ENCODE data around the gene FRAT1.
A peak's percentile ranks its signal among the peaks of the same experiment; 100 is the strongest.

FRAT1 gene

DNA sequence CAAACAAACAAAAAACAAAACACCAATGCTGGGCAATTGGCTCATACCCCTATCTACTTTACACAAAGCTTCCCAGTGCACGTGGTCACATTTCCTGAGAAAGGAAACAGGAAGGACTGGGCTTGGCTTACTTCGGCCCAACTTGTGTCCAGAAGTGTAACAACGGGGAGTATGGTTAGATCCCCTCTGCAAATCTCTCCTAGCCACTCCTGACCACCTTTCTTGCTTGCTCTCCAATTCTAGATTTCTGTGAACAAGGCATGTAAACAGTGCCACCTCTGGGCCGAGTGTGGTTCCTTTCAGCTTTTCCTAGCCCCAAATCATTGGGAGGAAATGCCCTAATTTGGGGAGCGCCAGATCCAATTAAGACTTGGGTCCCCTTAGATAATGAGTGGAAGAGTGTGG is 36.5 kb downstream of the FRAT1 start:
- no peak overlapping the region for H3K27ac ChIP-seq
- TF ChIP-seq, protein P1, sequence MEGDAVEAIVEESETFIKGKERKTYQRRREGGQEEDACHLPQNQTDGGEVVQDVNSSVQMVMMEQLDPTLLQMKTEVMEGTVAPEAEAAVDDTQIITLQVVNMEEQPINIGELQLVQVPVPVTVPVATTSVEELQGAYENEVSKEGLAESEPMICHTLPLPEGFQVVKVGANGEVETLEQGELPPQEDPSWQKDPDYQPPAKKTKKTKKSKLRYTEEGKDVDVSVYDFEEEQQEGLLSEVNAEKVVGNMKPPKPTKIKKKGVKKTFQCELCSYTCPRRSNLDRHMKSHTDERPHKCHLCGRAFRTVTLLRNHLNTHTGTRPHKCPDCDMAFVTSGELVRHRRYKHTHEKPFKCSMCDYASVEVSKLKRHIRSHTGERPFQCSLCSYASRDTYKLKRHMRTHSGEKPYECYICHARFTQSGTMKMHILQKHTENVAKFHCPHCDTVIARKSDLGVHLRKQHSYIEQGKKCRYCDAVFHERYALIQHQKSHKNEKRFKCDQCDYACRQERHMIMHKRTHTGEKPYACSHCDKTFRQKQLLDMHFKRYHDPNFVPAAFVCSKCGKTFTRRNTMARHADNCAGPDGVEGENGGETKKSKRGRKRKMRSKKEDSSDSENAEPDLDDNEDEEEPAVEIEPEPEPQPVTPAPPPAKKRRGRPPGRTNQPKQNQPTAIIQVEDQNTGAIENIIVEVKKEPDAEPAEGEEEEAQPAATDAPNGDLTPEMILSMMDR (conservative IDR thresholded peaks at IDR 0.05): peak; percentile 72

DNA sequence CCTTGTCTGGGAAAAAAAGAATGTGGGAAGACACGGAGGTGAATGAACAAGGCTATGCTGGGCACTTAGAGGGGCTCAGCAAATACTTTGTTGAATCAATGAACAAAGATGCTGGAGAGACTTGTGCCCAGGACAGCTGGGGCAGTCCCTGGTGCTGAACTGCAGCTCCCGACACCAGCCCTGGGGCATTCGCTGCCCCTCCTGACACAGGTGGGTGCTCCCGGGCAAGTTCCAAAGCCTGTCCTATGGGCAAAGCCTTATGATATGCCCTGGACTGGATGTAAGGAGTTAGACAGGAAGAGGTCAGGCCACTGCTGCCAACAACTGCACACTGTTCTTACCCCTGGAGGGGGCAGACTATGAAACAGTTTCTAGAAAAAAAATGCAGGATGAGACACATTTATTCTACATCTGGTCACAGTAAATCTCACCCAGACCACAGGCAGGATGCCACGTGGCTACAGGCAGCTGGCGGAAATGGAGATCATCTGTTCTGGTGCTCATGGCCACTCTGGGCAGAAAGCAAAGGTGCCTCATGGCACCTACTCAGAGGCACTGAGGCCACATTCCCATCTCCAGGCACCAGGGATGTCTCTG is 37.3 kb downstream of the FRAT1 start:
- TF ChIP-seq, protein P1 (conservative IDR thresholded peaks at IDR 0.05): no peak
- H3K27ac ChIP-seq: no peak overlapping the region

DNA sequence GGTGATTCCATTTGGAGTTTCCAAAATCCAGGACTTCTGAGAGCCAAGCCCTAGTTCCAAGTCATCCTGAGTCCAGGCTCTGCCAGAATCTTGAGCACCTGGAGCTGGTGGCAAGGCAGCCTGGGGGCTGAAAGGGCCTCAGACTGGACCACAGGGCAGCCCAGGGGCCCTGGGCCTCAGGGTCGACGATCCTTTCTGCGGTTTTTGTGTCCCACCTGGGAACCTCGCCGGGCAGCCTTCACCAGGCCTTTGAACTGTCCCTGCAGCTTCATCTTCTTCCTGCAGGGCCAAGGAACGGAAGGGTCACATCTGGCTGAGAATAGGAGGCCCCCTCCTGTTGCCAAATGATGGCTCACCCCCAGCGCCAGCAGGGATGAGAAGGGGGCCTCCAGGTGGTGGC is 37.8 kb downstream of the FRAT1 start:
- TF ChIP-seq, protein P1 (conservative IDR thresholded peaks at IDR 0.05): no peak
- H3K27ac ChIP-seq: no peak overlapping the region

DNA sequence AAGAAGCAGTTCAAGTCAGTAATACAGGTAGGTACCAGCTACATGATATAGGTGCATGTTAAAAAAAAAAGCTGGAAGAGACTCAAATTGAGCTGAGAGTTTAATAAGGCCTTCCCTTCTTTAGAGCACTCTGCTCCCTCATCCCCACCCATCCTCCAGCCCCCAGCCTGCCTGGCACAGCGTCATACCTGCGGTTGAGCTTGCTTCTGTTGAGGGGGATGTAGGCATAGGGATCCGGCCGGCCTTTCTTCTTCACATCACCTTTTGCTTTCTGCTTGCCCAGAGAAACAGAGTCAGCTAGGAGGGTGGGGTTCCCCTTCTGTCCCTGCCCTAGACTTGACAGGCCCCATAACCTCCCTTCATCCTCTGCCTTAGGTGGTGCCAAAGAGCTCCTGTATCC is 39.3 kb downstream of the FRAT1 start:
- H3K27ac ChIP-seq: no peak overlapping the region

DNA sequence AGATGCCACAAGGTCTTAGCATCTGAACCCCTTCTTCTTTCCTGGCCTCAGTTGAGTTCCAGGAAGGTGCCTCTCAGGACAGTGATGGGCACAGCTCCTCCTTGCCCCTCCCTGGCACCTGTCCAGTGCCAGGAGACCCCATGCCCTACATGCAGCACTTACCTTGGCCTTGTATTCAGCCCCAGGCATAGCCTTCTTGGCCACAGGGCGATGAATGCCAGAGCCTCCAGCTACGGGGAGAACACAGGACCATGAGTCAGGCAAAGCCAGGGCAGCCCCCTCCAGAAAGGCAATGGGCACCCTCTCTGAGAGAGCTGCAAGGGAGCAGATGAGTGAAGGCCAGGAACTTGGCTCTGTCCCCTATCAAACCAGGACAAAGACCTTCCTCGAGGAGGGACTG is 39.7 kb downstream of the FRAT1 start:
- no peak overlapping the region for H3K27ac ChIP-seq

More for the DNA sequence above, 39.3 kb downstream of the FRAT1 start:
- TF ChIP-seq, protein P1 (conservative IDR thresholded peaks at IDR 0.05): no peak

DNA sequence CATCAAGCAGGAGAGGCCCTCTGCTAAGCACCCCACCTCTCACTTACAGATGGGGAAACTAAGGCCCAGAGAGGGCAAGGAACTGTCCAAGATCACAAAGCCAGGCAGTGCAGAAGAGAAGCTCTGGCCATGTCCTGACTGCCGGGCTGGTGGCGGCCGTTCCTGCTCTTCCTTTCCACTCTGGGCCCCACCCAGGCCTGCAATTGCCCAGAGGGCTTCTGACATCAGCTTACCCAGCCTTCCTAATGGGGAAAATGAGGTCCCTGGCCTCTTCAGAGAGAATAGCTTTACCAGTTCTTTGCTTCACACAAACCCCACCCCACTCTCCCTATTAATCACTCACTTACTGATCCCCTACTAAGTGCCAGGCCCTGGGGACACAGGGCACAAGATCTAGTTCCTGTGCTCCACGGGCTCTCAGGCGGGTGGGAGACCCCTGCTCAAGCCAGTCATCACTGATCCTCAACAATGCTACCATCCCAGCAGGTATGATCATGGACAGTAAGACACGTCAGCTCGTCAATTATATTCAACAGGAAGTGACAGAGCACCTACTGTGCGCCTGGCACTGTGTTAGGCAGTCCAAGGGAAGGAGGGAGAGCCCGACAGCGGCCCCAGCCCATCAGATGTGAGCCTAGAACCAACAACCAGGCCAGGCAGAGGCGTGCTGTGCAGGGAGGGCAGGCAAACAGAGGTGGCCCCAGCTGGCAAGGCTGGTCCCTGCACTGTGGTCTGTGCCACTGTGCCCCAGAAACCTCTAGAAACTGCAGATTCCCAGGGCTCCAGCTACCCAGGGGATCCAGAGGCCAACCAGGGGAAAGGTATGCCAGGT is 41.9 kb downstream of the FRAT1 start:
- TF ChIP-seq, protein P1 (conservative IDR thresholded peaks at IDR 0.05): no peak
- no peak overlapping the region for H3K27ac ChIP-seq

More for the DNA sequence above, 39.7 kb downstream of the FRAT1 start:
- TF ChIP-seq, protein P1 (conservative IDR thresholded peaks at IDR 0.05): no peak

DNA sequence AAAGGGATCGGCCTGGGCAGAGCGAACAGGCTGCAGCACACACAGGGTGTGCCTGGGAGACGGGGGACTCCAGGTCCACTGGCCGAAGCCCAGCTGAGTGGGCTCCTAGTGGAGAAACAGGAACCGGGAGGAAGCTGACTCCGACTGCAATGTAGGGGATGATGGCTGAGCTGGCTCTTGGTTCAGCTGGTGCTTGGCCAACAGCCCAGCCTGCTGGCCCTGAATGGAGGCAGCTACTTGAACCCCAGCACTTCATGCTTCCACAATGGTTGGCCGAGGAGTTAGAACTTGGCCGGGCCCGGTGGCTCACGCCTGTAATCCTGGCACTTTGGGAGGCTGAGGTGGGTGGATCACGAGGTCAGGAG is 42.4 kb downstream of the FRAT1 start:
- H3K27ac ChIP-seq: no peak overlapping the region
- TF ChIP-seq, protein P1 (conservative IDR thresholded peaks at IDR 0.05): no peak

All from VCaP (cell line).